ENCODE data around the gene PKP2.

Gene PKP2

DNA sequence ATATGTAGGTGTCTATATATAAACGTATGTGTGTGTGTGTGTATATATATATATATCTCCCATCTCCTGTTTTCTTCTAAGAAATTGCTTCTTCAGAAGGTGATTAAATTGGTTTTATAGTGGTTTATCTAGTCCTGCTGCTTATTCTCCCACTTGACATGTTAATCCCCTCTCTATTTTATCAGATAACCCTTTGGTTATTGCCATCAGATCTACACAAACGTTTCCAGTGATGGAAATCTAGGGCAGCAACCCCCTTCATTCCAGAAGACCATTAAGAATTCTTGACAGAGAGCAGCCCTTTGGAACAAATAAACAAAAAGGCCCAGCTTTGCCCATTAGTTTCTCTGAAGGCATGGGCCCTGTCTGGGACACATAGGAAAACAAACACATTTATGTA is 106.7 kb downstream of the PKP2 start:
- no peak for DNase-seq (ENCODE audit: low read depth, low spot score)
- in situ Hi-C loops (cut with HindIII; ENCODE audit: low sequenced_read_pairs), result no loop called here
- no peak overlapping the region for H3K4me3 ChIP-seq (ENCODE audit: low read depth, low read length)
- TF ChIP-seq, protein P1, sequence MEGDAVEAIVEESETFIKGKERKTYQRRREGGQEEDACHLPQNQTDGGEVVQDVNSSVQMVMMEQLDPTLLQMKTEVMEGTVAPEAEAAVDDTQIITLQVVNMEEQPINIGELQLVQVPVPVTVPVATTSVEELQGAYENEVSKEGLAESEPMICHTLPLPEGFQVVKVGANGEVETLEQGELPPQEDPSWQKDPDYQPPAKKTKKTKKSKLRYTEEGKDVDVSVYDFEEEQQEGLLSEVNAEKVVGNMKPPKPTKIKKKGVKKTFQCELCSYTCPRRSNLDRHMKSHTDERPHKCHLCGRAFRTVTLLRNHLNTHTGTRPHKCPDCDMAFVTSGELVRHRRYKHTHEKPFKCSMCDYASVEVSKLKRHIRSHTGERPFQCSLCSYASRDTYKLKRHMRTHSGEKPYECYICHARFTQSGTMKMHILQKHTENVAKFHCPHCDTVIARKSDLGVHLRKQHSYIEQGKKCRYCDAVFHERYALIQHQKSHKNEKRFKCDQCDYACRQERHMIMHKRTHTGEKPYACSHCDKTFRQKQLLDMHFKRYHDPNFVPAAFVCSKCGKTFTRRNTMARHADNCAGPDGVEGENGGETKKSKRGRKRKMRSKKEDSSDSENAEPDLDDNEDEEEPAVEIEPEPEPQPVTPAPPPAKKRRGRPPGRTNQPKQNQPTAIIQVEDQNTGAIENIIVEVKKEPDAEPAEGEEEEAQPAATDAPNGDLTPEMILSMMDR (IDR thresholded peaks at IDR 0.05; ENCODE audit: low read depth, low read length), result no peak

DNA sequence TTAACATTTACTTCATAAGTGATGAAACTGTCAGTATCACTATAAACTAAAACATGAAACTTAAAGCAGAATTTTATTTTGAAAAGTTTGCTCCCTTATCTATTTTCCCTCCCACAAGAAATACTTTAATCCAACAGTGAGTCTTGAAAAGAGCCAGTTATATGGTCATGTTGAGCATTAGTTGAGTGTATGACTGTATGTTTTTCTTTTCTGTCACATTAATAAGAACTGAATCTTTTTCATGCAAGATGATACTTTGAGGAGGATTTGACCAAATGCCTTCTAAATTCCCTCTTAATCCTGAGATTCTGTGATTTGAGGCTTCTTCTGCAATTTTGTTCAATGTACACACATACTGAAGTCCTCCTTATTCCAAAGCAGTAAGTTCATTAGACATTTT is 107.1 kb downstream of the PKP2 start:
- DNase-seq (ENCODE audit: low read depth, low spot score), result no peak
- TF ChIP-seq, protein P1 (IDR thresholded peaks at IDR 0.05; ENCODE audit: low read depth, low read length), result no peak
- H3K4me3 ChIP-seq (ENCODE audit: low read depth, low read length), result no peak overlapping the region
- in situ Hi-C loops (cut with HindIII; ENCODE audit: low sequenced_read_pairs), result no loop called here

GRCh38 chr12:32788405-32788804 is 108.2 kb downstream of the PKP2 start:
- in situ Hi-C loops (cut with HindIII; ENCODE audit: low sequenced_read_pairs), result no loop called here
- DNase-seq (ENCODE audit: low read depth, low spot score), result no peak
- no peak overlapping the region for H3K4me3 ChIP-seq (ENCODE audit: low read depth, low read length)
- TF ChIP-seq, protein P1 (IDR thresholded peaks at IDR 0.05; ENCODE audit: low read depth, low read length), result no peak

DNA sequence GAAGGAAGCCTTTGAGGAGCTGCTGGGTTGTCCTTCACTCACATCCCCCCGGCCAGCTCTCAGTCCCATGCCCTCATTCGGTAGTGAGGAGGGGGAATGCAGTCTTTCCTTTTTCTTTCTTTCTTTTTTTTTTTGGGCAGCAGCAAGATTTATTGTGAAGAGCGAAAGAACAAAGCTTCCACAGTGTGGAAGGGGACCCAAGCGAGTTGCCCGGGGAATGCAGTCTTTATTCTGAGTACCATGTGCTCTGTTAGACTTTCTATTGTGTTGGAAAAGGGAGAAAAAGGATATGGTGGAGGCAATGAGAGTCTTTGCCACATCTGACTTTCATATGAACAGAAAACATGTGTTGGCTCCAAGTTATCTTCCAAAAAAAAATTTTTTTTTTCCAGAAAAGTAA is 111.0 kb downstream of the PKP2 start:
- TF ChIP-seq, protein P1 (IDR thresholded peaks at IDR 0.05; ENCODE audit: low read depth, low read length), result no peak
- DNase-seq (ENCODE audit: low read depth, low spot score), result no peak
- H3K4me3 ChIP-seq (ENCODE audit: low read depth, low read length), result no peak overlapping the region
- in situ Hi-C loops (cut with HindIII; ENCODE audit: low sequenced_read_pairs), result no loop called here

- no peak for DNase-seq (ENCODE audit: low read depth, low spot score)
- in situ Hi-C loops (cut with HindIII; ENCODE audit: low sequenced_read_pairs), result no loop called here
- no peak overlapping the region for H3K4me3 ChIP-seq (ENCODE audit: low read depth, low read length)
- TF ChIP-seq, protein P1 (IDR thresholded peaks at IDR 0.05; ENCODE audit: low read depth, low read length), result no peak
Observed at GRCh38 chr12:32783029-32783428, 113.5 kb downstream of the PKP2 start.

DNA sequence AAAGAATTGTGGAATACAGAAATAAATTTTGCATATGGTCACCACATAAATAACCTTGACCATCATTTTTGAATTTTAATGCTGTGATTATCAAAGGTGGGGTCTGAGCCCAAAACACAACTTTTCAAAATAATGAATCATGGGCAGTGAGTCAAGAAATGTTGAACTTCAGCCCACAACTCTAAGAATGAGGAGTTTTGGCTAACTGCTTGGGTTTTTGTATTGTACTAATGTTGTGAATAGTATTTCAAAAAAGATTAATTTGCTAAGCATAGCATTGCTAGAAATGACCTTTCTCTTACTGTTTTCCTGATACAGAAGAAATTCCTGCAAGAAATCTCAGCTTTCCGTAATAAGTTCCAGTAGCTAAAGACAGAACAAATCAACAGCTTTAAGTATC is 116.5 kb downstream of the PKP2 start:
- peak; percentile 3 for DNase-seq (ENCODE audit: low read depth, low spot score)
- TF ChIP-seq, protein P1 (IDR thresholded peaks at IDR 0.05; ENCODE audit: low read depth, low read length), result no peak
- in situ Hi-C loops (cut with HindIII; ENCODE audit: low sequenced_read_pairs), result no loop called here
- H3K4me3 ChIP-seq (ENCODE audit: low read depth, low read length), result no peak overlapping the region

DNA sequence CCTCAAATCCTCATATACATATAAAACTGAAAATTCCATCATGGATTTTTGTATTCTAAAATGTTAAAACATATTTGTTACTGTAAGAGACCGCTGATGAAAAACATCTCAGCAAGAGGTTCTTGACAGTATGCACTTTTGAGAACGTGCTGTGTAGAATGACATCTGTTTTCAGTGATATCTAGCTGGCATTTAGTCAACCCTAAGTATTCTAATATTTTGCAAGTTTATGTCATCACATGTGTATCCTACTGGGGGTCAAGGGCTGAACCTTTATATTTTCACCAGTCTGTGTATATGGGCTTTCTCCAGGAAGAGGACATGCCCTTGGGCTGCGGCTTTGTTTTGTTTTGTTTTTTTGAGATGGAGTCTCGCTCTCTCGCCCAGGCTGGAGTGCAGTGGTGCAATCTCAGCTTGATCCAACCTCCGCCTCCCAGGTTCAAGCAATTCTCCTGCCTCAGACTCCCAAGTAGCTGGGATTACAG is 118.8 kb downstream of the PKP2 start:
- TF ChIP-seq, protein P1 (IDR thresholded peaks at IDR 0.05; ENCODE audit: low read depth, low read length), result no peak
- no peak overlapping the region for H3K4me3 ChIP-seq (ENCODE audit: low read depth, low read length)
- in situ Hi-C loops (cut with HindIII; ENCODE audit: low sequenced_read_pairs), result no loop called here
- DNase-seq (ENCODE audit: low read depth, low spot score), result peak; percentile 17

All from astrocyte of the spinal cord (primary cell).